Left lung (tissue), 10 donors: ENCODE measurements around the gene ETS2. TPM values are rescaled to one million over a fixed set of nuclear protein-coding genes. Genes with fewer than 3 reads are reported as not detected.

Source experiments
- ATAC-seq: fragments of 200-7000 bp; cut with Tn5 transposase; one replicate; pipeline ENCODE4 v1.9.1; 2020; ENCODE audit warnings: moderate library complexity
- DNase-seq, 4 donors: peaks; one replicate each; pipeline ENCODE4 v3.0.0-alpha.2; 2013 to 2020
- H3K27ac ChIP-seq, 2 donors: fragments of 200-600 bp; sonication (generic) in 1 of 2; one replicate each; pipeline versions ENCODE4 v1.5.0 to v1.8.0; 2020 to 2021
- H3K27me3 ChIP-seq, 2 donors: fragments of 200-600 bp; sonication (generic) in 1 of 2; one replicate each; pipeline versions ENCODE4 v1.5.0 to v1.8.0; 2020 to 2021
- H3K36me3 ChIP-seq, 2 donors: fragments of 200-600 bp; sonication (generic) in 1 of 2; one replicate each; pipeline versions ENCODE4 v1.5.0 to v1.8.0; 2020 to 2021
- H3K4me1 ChIP-seq, 2 donors: fragments of 200-600 bp; one replicate each; pipeline ENCODE4 v1.8.0; 2021
- H3K4me3 ChIP-seq, 2 donors: fragments of 200-600 bp; sonication (generic) in 1 of 2; one replicate each; pipeline versions ENCODE4 v1.5.0 to v1.8.0; 2020 to 2021; ENCODE audit warnings: mild to moderate bottlenecking in 1 of 2
- H3K9me3 ChIP-seq, 2 donors: fragments of 200-600 bp; sonication (generic) in 1 of 2; one replicate each; pipeline versions ENCODE4 v1.5.0 to v1.8.0; 2020 to 2021
- CTCF ChIP-seq, 2 donors: fragments of 200-600 bp; sonication (generic) in 1 of 2; IDR thresholded peaks; one replicate each; pipeline versions ENCODE4 v1.5.0 to v1.8.0; 2021; ENCODE audit warnings: antibody characterized with exemption in 2 of 2
- intact Hi-C, 2 donors: fragments of 100-400 bp; cut with DNase I; formaldehyde crosslinking; loops; one replicate each; pipeline versions ENCODE4 v1.11.2 to v1.14.2; 2022
- polyA plus RNA-seq, 6 donors: library from polyadenylated mRNA; unstranded; fragments of 120-200 nt; gene quantifications; one replicate each; pipeline ENCODE4 v1.2.1, GENCODE V29; 2013; ENCODE audit not compliant: insufficient read length in 6 of 6
- total RNA-seq, 2 donors: library from RNA; stranded (reverse); fragmentation: NEBNext Ultra II Directional; extraction: Animal tissue kit (Norgen Biotek cat#: 25700); gene quantifications; one replicate each; pipeline ENCODE4 v1.2.1, GENCODE V29; 2021
- donor health status: DM: no; HTN: yes; CAD: no.
- donor health status: DM: no; HTN: no; CAD: no.

Gene ETS2
- total and polyA plus RNA-seq, 8 donors = 93.2 to 199 (median 158) TPM

- H3K4me3 ChIP-seq = no peak overlapping the region
- no peaks in the 10 kb centered on the region for H3K9me3 ChIP-seq
- peaks cover 5 to 20% of the 10 kb centered on the region in 2 donors for H3K4me1 ChIP-seq
- no peaks in the 10 kb centered on the region for H3K27me3 ChIP-seq
- DNase-seq = no peak
- intact Hi-C loops = no loop called here
- ATAC-seq = no peak
- TF ChIP-seq CTCF (IDR thresholded peaks at IDR 0.05) = no peak
- no peaks in the 10 kb centered on the region for H3K36me3 ChIP-seq
- no peak overlapping the region for H3K27ac ChIP-seq
These were observed 37.2 kb upstream of the ETS2 start for GRCh38 chr21:38768471-38769063.

DNA sequence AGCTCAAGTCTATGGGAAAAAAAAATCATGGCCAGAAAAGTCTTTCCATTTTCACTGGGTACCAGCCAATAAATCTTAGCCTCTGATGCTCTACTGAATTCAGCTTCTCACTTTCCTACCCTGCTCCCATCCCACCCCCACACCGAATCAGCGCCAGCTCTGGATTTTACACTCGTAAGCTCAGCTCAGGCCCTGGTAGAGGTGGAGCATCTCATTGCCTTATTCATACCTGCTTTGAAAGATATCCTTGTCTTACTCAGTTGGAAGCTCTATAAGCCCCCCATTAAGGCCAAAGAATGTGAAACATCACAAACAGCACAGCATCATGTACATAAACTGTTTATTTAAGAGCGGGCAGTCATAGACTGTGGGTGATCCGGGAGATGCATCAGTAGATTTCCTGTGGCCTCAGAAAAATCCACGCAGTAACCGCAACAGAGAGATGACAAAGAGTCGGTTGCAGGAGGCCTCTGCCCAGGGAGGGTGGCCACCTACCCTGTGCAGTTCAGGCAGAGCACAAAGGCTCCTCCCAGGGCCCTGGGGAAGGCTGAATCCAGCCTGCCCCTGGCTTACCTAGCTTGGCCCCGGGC, 36.4 kb upstream of the ETS2 start:
- H3K27me3 ChIP-seq = no peaks in the 10 kb centered on the region
- DNase-seq = no peak
- no peaks in the 10 kb centered on the region for H3K36me3 ChIP-seq
- no peak for TF ChIP-seq CTCF (IDR thresholded peaks at IDR 0.05)
- peaks cover 5 to 24% of the 10 kb centered on the region in 2 donors for H3K4me1 ChIP-seq
- no peak for ATAC-seq
- no peak overlapping the region for H3K27ac ChIP-seq
- intact Hi-C loops = no loop called here
- H3K9me3 ChIP-seq = no peaks in the 10 kb centered on the region
- H3K4me3 ChIP-seq = no peak overlapping the region

DNA sequence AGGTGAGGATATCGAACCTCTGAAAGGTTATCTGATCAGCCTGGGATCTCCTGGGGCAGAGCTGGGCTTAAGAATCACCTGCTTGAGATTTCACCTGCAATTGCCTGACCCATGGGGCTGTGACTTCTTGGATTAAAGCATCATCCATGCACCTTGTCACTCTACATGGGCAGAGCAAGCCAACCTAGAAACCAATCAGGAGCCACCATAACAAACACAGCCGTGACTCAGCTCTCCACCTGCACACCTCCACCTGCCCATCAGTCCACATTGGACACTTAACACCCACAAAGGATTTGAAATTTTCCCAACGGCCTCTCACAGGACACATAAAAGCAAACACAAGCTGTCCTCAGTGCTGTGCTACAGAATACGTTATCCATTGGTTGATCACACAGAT, 35.1 kb upstream of the ETS2 start:
- Histone ChIP-seq H3K36me3 (no peaks in the 10 kb centered on the region), H3K4me1 (peaks cover 5 to 24% of the 10 kb centered on the region in 2 donors), H3K9me3 (no peaks in the 10 kb centered on the region), H3K27me3 (no peaks in the 10 kb centered on the region), H3K27ac (no peak overlapping the region), H3K4me3 (no peak overlapping the region)
- no peak for ATAC-seq
- DNase-seq = no peak
- no peak for TF ChIP-seq CTCF (IDR thresholded peaks at IDR 0.05)
- intact Hi-C loops = no loop called here

DNA sequence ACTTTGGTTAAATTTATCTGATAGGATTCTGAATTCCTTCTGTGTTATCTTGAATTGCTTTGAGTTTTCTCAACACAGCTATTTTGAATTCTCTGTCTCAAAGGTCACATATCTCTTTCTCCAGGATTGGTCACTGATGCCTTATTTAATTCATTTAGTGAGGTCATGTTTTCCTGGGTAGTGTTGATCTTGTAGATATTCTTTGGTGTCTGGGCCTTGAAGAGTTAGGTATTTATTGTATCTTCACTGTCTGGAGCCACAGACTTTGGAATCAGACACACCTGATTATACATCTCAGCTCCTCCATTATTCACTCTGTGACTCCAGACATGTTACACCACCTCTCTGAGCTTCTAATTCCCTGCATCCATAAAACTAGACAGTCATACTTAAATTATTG, 34.2 kb upstream of the ETS2 start:
- Histone ChIP-seq H3K36me3 (no peaks in the 10 kb centered on the region), H3K4me1 (peaks cover 5 to 24% of the 10 kb centered on the region in 2 donors), H3K4me3 (no peak overlapping the region), H3K9me3 (no peaks in the 10 kb centered on the region), H3K27ac (no peak overlapping the region), H3K27me3 (no peaks in the 10 kb centered on the region)
- ATAC-seq = no peak
- no peak for DNase-seq
- intact Hi-C loops = no loop called here
- TF ChIP-seq CTCF (IDR thresholded peaks at IDR 0.05) = no peak

GRCh38 chr21:38772646-38773045, 33.1 kb upstream of the ETS2 start:
- peaks cover 5 to 16% of the 10 kb centered on the region in 2 donors for H3K4me1 ChIP-seq
- H3K4me3 ChIP-seq = no peak overlapping the region
- ATAC-seq = no peak
- TF ChIP-seq CTCF (IDR thresholded peaks at IDR 0.05) = no peak
- intact Hi-C loops = no loop called here
- no peak for DNase-seq
- H3K36me3 ChIP-seq = no peaks in the 10 kb centered on the region
- H3K27me3 ChIP-seq = no peaks in the 10 kb centered on the region
- H3K9me3 ChIP-seq = no peaks in the 10 kb centered on the region
- H3K27ac ChIP-seq = peak overlapping the region; percentile 9 to 24
